Heart left ventricle (tissue), 13 donors: ENCODE results near the gene PREX1.

ENCODE experiments used
- POLR2A ChIP-seq, 2 donors: fragments of 450-650 bp; IDR thresholded peaks; one replicate each; pipeline ENCODE4 v1.6.1; 2017; ENCODE audit warnings: antibody characterized with exemption in 2 of 2, mild to moderate bottlenecking in 2 of 2, moderate library complexity in 2 of 2
- TF ChIP-seq, protein P1 (sequence below), 12 donors: fragments of 200-600 bp; sonication (generic) in 4 of 12; IDR thresholded peaks; one replicate each; pipeline versions ENCODE4 v1.5.0 to v1.8.0; 2018 to 2022; ENCODE audit warnings: antibody characterized with exemption in 12 of 12, mild to moderate bottlenecking in 5 of 12
- donor health status: ischemic (EF 13 %, LVEDD 7.1; RV severe dilation, severe dysfunction).
- donor health status: DM: no; HTN: yes; CAD: no.
- donor health status: DM: no; HTN: no; CAD: no.
- donor health status: ischemic (EF 25% LVEDD 6.9; RV normal size, moderate dysfunction).
- donor health status: ischemic (EF 25% LVEDD 5.7; RV mildly dilated, moderate dysfunction).
- donor health status: ischemic (EF 35%, LVEDD 5.7; RV mildly dilated, moderate dysfunction).
- donor health status: nonischemic (EF 11% LVEDD 7.7; RV severe dilation, severe dysfunction).
- donor health status: DM: yes; HTN: yes; CAD: no.
- donor health status: PGD.
- donor health status: ischemic (EF 29% LVEDD 5.4; RV normal size, mild dysfunction).
- donor health status: nonischemic (EF 23%, LVEDD 6.1; RV moderate dilation, normal function).

- TF ChIP-seq, protein P1, sequence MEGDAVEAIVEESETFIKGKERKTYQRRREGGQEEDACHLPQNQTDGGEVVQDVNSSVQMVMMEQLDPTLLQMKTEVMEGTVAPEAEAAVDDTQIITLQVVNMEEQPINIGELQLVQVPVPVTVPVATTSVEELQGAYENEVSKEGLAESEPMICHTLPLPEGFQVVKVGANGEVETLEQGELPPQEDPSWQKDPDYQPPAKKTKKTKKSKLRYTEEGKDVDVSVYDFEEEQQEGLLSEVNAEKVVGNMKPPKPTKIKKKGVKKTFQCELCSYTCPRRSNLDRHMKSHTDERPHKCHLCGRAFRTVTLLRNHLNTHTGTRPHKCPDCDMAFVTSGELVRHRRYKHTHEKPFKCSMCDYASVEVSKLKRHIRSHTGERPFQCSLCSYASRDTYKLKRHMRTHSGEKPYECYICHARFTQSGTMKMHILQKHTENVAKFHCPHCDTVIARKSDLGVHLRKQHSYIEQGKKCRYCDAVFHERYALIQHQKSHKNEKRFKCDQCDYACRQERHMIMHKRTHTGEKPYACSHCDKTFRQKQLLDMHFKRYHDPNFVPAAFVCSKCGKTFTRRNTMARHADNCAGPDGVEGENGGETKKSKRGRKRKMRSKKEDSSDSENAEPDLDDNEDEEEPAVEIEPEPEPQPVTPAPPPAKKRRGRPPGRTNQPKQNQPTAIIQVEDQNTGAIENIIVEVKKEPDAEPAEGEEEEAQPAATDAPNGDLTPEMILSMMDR (IDR thresholded peaks at IDR 0.05): no peak
- no peak for TF ChIP-seq POLR2A (IDR thresholded peaks at IDR 0.05)
Measured at GRCh38 chr20:48684501-48685041, 143.2 kb downstream of the PREX1 start.
